Measurements from ENCODE around the gene SETMAR. TPM values are rescaled to one million over a fixed set of nuclear protein-coding genes. Genes with fewer than 3 reads are reported as not detected.

The SETMAR gene
- total RNA-seq, 1 donor from 2014 or later, result 15.3 TPM

GRCh38 chr3:4306091-4306490 is 2.9 kb downstream of the SETMAR start:
- H3K27me3 Mint-ChIP-seq (ENCODE audit: unreplicated experiment), result peaks cover 8% of the 10 kb centered on the region
- H3K27ac Mint-ChIP-seq (ENCODE audit: unreplicated experiment), result no peak overlapping the region
- H3K9me3 Mint-ChIP-seq (ENCODE audit: unreplicated experiment), result no peaks in the 10 kb centered on the region
- DNase-seq (ENCODE audit: low spot score), result no peak
- no peak for TF ChIP-seq CTCF (IDR thresholded peaks at IDR 0.05; ENCODE audit: unreplicated experiment)
- no peaks in the 10 kb centered on the region for H3K36me3 Mint-ChIP-seq (ENCODE audit: low read depth, unreplicated experiment)
- H3K4me1 Mint-ChIP-seq (ENCODE audit: unreplicated experiment), result peaks cover 18% of the 10 kb centered on the region
- no peak overlapping the region for H3K4me3 Mint-ChIP-seq (ENCODE audit: unreplicated experiment)

- H3K27me3 Mint-ChIP-seq (ENCODE audit: unreplicated experiment), result peaks cover 6% of the 10 kb centered on the region
- H3K36me3 Mint-ChIP-seq (ENCODE audit: low read depth, unreplicated experiment), result no peaks in the 10 kb centered on the region
- no peak for TF ChIP-seq CTCF (IDR thresholded peaks at IDR 0.05; ENCODE audit: unreplicated experiment)
- no peak overlapping the region for H3K27ac Mint-ChIP-seq (ENCODE audit: unreplicated experiment)
- H3K9me3 Mint-ChIP-seq (ENCODE audit: unreplicated experiment), result no peaks in the 10 kb centered on the region
- peaks cover 26% of the 10 kb centered on the region for H3K4me1 Mint-ChIP-seq (ENCODE audit: unreplicated experiment)
- H3K4me3 Mint-ChIP-seq (ENCODE audit: unreplicated experiment), result no peak overlapping the region
- no peak for DNase-seq (ENCODE audit: low spot score)
Measured at GRCh38 chr3:4306860-4307259, 3.7 kb downstream of the SETMAR start.

- no peaks in the 10 kb centered on the region for H3K9me3 Mint-ChIP-seq (ENCODE audit: unreplicated experiment)
- H3K4me1 Mint-ChIP-seq (ENCODE audit: unreplicated experiment), result peaks cover 28% of the 10 kb centered on the region
- DNase-seq (ENCODE audit: low spot score), result no peak
- no peak overlapping the region for H3K27ac Mint-ChIP-seq (ENCODE audit: unreplicated experiment)
- peaks cover 6% of the 10 kb centered on the region for H3K36me3 Mint-ChIP-seq (ENCODE audit: low read depth, unreplicated experiment)
- no peaks in the 10 kb centered on the region for H3K27me3 Mint-ChIP-seq (ENCODE audit: unreplicated experiment)
- TF ChIP-seq CTCF (IDR thresholded peaks at IDR 0.05; ENCODE audit: unreplicated experiment), result no peak
- no peak overlapping the region for H3K4me3 Mint-ChIP-seq (ENCODE audit: unreplicated experiment)
Measured at GRCh38 chr3:4309491-4310128, 6.4 kb downstream of the SETMAR start.

GRCh38 chr3:4310971-4311370 is 7.8 kb downstream of the SETMAR start:
- peak overlapping the region; percentile 48 for H3K4me3 Mint-ChIP-seq (ENCODE audit: unreplicated experiment)
- no peaks in the 10 kb centered on the region for H3K27me3 Mint-ChIP-seq (ENCODE audit: unreplicated experiment)
- no peaks in the 10 kb centered on the region for H3K9me3 Mint-ChIP-seq (ENCODE audit: unreplicated experiment)
- H3K36me3 Mint-ChIP-seq (ENCODE audit: low read depth, unreplicated experiment), result peaks cover 6% of the 10 kb centered on the region
- TF ChIP-seq CTCF (IDR thresholded peaks at IDR 0.05; ENCODE audit: unreplicated experiment), result no peak
- H3K27ac Mint-ChIP-seq (ENCODE audit: unreplicated experiment), result peak overlapping the region; percentile 76
- no peak for DNase-seq (ENCODE audit: low spot score)
- H3K4me1 Mint-ChIP-seq (ENCODE audit: unreplicated experiment), result peaks cover 27% of the 10 kb centered on the region

GRCh38 chr3:4311496-4311895 is 8.3 kb downstream of the SETMAR start:
- Mint-ChIP-seq H3K9me3 (ENCODE audit: unreplicated experiment) (no peaks in the 10 kb centered on the region), H3K27ac (ENCODE audit: unreplicated experiment) (no peak overlapping the region), H3K36me3 (ENCODE audit: low read depth, unreplicated experiment) (peaks cover 10% of the 10 kb centered on the region), H3K4me3 (ENCODE audit: unreplicated experiment) (no peak overlapping the region), H3K4me1 (ENCODE audit: unreplicated experiment) (peaks cover 27% of the 10 kb centered on the region), H3K27me3 (ENCODE audit: unreplicated experiment) (no peaks in the 10 kb centered on the region)
- TF ChIP-seq CTCF (IDR thresholded peaks at IDR 0.05; ENCODE audit: unreplicated experiment), result no peak
- no peak for DNase-seq (ENCODE audit: low spot score)
